HepG2 (cell line): ENCODE results near the gene DPY19L1. TPM values are rescaled to one million over a fixed set of nuclear protein-coding genes. Genes with fewer than 3 reads are reported as not detected.
A peak's percentile ranks its signal among the peaks of the same experiment; 100 is the strongest.
"Not testable (repeated sequence)": the region's sequence is repeated elsewhere in the genome, so short reads cannot be mapped to it uniquely, and the experiment has no call there.

Experiments used
- ATAC-seq: fragments of 200-7000 bp; cut with Tn5 transposase; 3 replicates; pipeline ENCODE4 v1.9.1; 2020; ENCODE audit warnings: mild to moderate bottlenecking, moderate library complexity
- BruUV-seq: library from RNA; stranded (reverse); fragments of 400-500 nt; replicated peaks from 2 replicates; lab custom pipeline; 2021; lab: Mats Ljungman, UMichigan
- CTCF ChIA-PET: fragments of 300-600 bp; formaldehyde crosslinking; extraction: SDS; loops from one replicate; lab custom pipeline; 2021; ENCODE audit warnings: low total read pairs, inconsistent platforms, low intra/inter-chr PET ratio; lab: Yijun Ruan, JAX
- POLR2A ChIA-PET: fragments of 350-600 bp; sonication (Branson Sonifier 250); formaldehyde crosslinking; loops from one replicate; lab custom pipeline; 2020; ENCODE audit warnings: antibody characterized with exemption, inconsistent platforms; lab: Yijun Ruan, JAX
- DNase-seq: peaks from one replicate; pipeline ENCODE4 v3.0.0-alpha.2; 2015; ENCODE audit warnings: low spot score
- FAIRE-seq: peaks from 3 replicates; lab custom pipeline; 2011; peaks lifted over from hg19 to GRCh38; lab: Jason Lieb, UNC
- H2AFZ ChIP-seq: one replicate; pipeline ENCODE4 v1.6.1; 2011; ENCODE audit warnings: low read length, inconsistent platforms
- H3K27ac ChIP-seq: fragments of 300-600 bp; 3 replicates; pipeline ENCODE4 v1.8.0; 2011; ENCODE audit warnings: mixed run types, mild to moderate bottlenecking, mixed read lengths, low read length, inconsistent platforms; ENCODE audit not compliant: insufficient read depth; ENCODE audit errors: extremely low read length
- H3K27me3 ChIP-seq, 2 experiments: fragments of 200-600 bp in 1 of 2; 2 replicates in 1 of 2; 3 replicates in 1 of 2; pipeline versions ENCODE4 v1.6.0 to v1.8.0; 2011; ENCODE audit warnings: low read length in 2 of 2, mild to moderate bottlenecking in 2 of 2, moderate library complexity in 2 of 2, inconsistent platforms in 1 of 2; ENCODE audit not compliant: insufficient read depth in 2 of 2, control insufficient read depth in 1 of 2
- H3K36me3 ChIP-seq, 2 experiments: fragments of 200-600 bp in 1 of 2; replicated peaks in 1 of 2; 2 replicates in 1 of 2; 3 replicates in 1 of 2; pipeline versions ENCODE4 v1.5.1 to v1.8.0; 2011; ENCODE audit warnings: low read length in 2 of 2, inconsistent platforms in 1 of 2; ENCODE audit not compliant: insufficient read depth in 2 of 2, control insufficient read depth in 1 of 2
- H3K4me1 ChIP-seq: 2 replicates; pipeline ENCODE4 v1.5.1; 2012; ENCODE audit warnings: low read length, inconsistent platforms; ENCODE audit not compliant: insufficient read depth
- H3K4me2 ChIP-seq: 2 replicates; pipeline ENCODE4 v1.6.0; 2011; ENCODE audit warnings: low read depth, low read length, inconsistent platforms
- H3K4me3 ChIP-seq, 3 experiments: fragments of 200-600 bp in 1 of 3; sonication (generic), shearing (Covaris generic) in 1 of 3; replicated peaks in 1 of 3; 2 replicates each; pipeline ENCODE4 v1.5.1; 2011 to 2016; ENCODE audit warnings: low read length in 3 of 3, inconsistent platforms in 2 of 3, low read depth in 2 of 3, mild to moderate bottlenecking in 2 of 3, control low read depth in 1 of 3, mixed read lengths in 1 of 3; ENCODE audit not compliant: insufficient read depth in 1 of 3
- H3K79me2 ChIP-seq: one replicate; pipeline ENCODE4 v1.6.1; 2011; ENCODE audit warnings: low read length, inconsistent platforms; ENCODE audit not compliant: insufficient read depth
- H3K9ac ChIP-seq: 2 replicates; pipeline ENCODE4 v1.6.0; 2011; ENCODE audit warnings: mild to moderate bottlenecking, low read depth, low read length, inconsistent platforms; ENCODE audit not compliant: insufficient read depth
- H3K9me3 ChIP-seq: 2 replicates; pipeline ENCODE4 v1.5.1; 2012; ENCODE audit warnings: mild to moderate bottlenecking, low read length
- H4K20me1 ChIP-seq: 2 replicates; pipeline ENCODE4 v1.6.0; 2011; ENCODE audit warnings: inconsistent platforms, mild to moderate bottlenecking, low read length, moderate library complexity; ENCODE audit not compliant: insufficient read depth
- STAG1 ChIP-seq: sonication (generic); formaldehyde crosslinking; IDR thresholded peaks from 2 replicates; pipeline ENCODE4 v1.4.0; 2020; ENCODE audit warnings: missing genetic modification reagents
- WGBS: methylation state at CpG from one replicate; pipeline ENCODE4 v1.1.6; 2017; ENCODE audit warnings: low lambda C conversion rate; 5-methylcytosine and 5-hydroxymethylcytosine counted together
- in situ Hi-C: cut with HindIII; loops from 2 replicates; pipeline ENCODE4 v1.10.0; 2017; ENCODE audit warnings: low pct_unique_long_range_greater_than_20kb; ENCODE audit not compliant: extremely low pct_ligation_motif_present
- intact Hi-C: fragments of 100-400 bp; cut with micrococcal nuclease; formaldehyde crosslinking; loops from one replicate; pipeline ENCODE4 v1.10.0; 2022; ENCODE audit not compliant: unreplicated experiment
- polyA plus RNA-seq, 8 experiments: library from polyadenylated mRNA; depleted of rRNA in 3 of 8; stranded (reverse) in 7 of 8; unstranded in 1 of 8; fragments of >200 nt; fragmentation: Illumina TruSeq in 4 of 8; extraction: Trizol in 4 of 8; gene quantifications; 2 replicates each; pipeline versions ENCODE4 v1.2.1 to v1.2.3, GENCODE V29; 2011 to 2016; ENCODE audit warnings: low read depth in 4 of 8, missing spikeins in 1 of 8, mixed read lengths in 1 of 8; ENCODE audit not compliant: insufficient read depth in 1 of 8
- total RNA-seq, 5 experiments: library from RNA; depleted of rRNA; stranded (reverse); fragments of >200 nt; fragmentation: Illumina TruSeq; extraction: Trizol; gene quantifications; 2 replicates each; pipeline ENCODE4 v1.2.3, GENCODE V29; 2016; ENCODE audit warnings: low read depth in 1 of 5
- TF ChIP-seq, protein P1 (sequence below): sonication (generic); formaldehyde crosslinking; IDR thresholded peaks from 2 replicates; pipeline ENCODE4 v1.4.0; 2020; ENCODE audit warnings: missing genetic modification reagents, mild to moderate bottlenecking, borderline replicate concordance
- TF ChIP-seq, protein P2 (sequence below): sonication (generic); formaldehyde crosslinking; conservative IDR thresholded peaks from 2 replicates; pipeline ENCODE4 v1.4.0; 2020; ENCODE audit warnings: missing genetic modification reagents
- TF ChIP-seq, protein P3 (sequence below): sonication (generic); formaldehyde crosslinking; IDR thresholded peaks from 2 replicates; pipeline ENCODE4 v1.5.0; 2020; ENCODE audit warnings: mild to moderate bottlenecking, missing genetic modification reagents, moderate library complexity

The DPY19L1 gene
- total and polyA plus RNA-seq, 2 of the 13 experiments (the other 11 are each of a cell fraction or from before 2014, with no cell fraction given), result 18.9 to 32.6 TPM

DNA sequence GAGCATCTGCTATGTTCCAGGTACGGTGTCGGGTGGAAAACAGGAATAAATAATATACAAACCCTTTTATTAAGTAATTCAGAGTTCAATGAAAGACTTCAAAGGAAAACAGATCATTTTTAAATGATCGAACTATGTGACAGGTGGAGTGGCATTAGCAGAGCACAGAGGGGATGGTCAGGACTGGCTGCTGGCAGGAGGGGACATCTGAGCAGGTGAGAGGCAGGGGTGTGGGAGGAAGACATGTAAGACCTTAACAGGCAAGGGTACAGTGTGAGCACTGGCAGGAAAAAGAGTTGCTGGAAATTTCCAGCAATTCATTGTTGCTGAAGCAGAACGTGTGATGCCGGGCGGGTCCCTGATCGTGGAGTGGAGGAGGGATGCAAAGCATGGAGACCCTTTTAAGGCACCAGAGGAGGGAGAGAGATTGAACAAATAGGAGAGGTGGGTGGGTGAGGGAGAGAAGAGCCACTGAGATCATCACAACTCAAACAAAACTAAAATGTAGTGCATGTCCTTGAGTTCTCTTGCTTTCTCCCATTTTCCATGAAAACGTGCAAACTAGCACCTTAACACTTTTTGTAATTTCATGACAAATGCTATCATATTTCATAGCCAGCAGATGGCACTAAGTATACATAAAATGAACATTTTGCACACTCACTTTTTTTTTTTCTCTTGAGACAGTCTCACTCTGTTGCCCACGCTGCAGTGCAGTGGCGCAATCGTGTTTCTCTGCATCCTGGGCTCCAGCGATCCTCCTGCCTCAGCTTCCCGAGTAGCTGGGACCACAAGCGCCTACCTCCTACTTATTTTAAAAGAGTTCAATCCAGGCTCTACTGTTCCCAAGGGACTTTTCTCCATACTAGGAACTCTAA lies 35.9 kb upstream of the DPY19L1 start:
- not testable (repeated sequence) for H3K27me3 ChIP-seq
- TF ChIP-seq, protein P1, sequence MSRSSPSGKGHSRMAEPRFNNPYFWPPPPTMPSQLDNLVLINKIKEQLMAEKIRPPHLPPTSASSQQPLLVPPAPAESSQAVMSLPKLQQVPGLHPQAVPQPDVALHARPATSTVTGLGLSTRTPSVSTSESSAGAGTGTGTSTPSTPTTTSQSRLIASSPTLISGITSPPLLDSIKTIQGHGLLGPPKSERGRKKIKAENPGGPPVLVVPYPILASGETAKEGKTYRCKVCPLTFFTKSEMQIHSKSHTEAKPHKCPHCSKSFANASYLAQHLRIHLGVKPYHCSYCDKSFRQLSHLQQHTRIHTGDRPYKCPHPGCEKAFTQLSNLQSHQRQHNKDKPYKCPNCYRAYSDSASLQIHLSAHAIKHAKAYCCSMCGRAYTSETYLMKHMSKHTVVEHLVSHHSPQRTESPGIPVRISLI (CRISPR knock-in tag), result peak; percentile 90
- TF ChIP-seq, protein P2, sequence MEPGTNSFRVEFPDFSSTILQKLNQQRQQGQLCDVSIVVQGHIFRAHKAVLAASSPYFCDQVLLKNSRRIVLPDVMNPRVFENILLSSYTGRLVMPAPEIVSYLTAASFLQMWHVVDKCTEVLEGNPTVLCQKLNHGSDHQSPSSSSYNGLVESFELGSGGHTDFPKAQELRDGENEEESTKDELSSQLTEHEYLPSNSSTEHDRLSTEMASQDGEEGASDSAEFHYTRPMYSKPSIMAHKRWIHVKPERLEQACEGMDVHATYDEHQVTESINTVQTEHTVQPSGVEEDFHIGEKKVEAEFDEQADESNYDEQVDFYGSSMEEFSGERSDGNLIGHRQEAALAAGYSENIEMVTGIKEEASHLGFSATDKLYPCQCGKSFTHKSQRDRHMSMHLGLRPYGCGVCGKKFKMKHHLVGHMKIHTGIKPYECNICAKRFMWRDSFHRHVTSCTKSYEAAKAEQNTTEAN (CRISPR knock-in tag), result 0 out of 2 replicates have a peak, but pooled peaks have one; percentile 41
- peak; percentile 59 for TF ChIP-seq STAG1 (CRISPR knock-in tag)
- TF ChIP-seq, protein P3, sequence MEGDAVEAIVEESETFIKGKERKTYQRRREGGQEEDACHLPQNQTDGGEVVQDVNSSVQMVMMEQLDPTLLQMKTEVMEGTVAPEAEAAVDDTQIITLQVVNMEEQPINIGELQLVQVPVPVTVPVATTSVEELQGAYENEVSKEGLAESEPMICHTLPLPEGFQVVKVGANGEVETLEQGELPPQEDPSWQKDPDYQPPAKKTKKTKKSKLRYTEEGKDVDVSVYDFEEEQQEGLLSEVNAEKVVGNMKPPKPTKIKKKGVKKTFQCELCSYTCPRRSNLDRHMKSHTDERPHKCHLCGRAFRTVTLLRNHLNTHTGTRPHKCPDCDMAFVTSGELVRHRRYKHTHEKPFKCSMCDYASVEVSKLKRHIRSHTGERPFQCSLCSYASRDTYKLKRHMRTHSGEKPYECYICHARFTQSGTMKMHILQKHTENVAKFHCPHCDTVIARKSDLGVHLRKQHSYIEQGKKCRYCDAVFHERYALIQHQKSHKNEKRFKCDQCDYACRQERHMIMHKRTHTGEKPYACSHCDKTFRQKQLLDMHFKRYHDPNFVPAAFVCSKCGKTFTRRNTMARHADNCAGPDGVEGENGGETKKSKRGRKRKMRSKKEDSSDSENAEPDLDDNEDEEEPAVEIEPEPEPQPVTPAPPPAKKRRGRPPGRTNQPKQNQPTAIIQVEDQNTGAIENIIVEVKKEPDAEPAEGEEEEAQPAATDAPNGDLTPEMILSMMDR (CRISPR knock-in tag), result peak; percentile 46
- TF ChIP-seq, all 625 proteins: peak for 4; not testable (repeated sequence) for 621
- BruUV-seq, POLR2A ChIA-PET, H3K27ac ChIP-seq, FAIRE-seq, H3K9me3 ChIP-seq, in situ Hi-C loops, DNase-seq, H3K9ac ChIP-seq, H3K79me2 ChIP-seq, H3K36me3 ChIP-seq, H2AFZ ChIP-seq, H3K4me3 ChIP-seq, H4K20me1 ChIP-seq, H3K4me1 ChIP-seq, CTCF ChIA-PET, H3K4me2 ChIP-seq: not testable (repeated sequence)
- ATAC-seq, result peak; percentile 62
- intact Hi-C loops, result loop anchor here (10.0 kb wide), 1 partner anchor 552 kb away; no protein-coding TSS in a partner anchor
- WGBS, result 9% methylated on average over 14 of the region's 14 CpGs

DNA sequence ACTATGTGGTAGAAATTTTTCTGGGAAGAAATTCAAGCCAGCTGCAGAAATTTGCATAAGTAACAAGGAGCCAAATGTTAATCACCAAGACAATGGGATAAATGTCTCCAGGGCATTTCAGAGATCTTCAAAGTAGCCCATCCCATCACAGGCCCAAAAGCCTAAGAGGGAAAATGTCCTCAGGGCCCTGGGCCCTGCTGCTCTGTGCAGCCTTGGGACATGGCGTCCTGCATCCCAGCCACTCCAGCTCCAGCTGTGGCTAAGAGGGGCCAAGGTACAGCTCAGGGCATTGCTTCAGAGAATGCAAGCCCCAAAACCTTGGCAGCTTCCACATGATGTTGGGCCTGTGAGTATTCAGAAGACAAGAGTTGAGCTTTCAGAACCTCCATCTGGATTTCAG lies 31.8 kb upstream of the DPY19L1 start:
- no CpG with 5 or more reads among the region's 1 CpG for WGBS
- FAIRE-seq, H4K20me1 ChIP-seq, ATAC-seq, DNase-seq, H3K27me3 ChIP-seq, H3K79me2 ChIP-seq, H3K9me3 ChIP-seq, H3K4me1 ChIP-seq, H3K27ac ChIP-seq, CTCF ChIA-PET, in situ Hi-C loops, H3K36me3 ChIP-seq, H2AFZ ChIP-seq, H3K9ac ChIP-seq, H3K4me3 ChIP-seq, H3K4me2 ChIP-seq, POLR2A ChIA-PET, BruUV-seq, intact Hi-C loops: not testable (repeated sequence)

DNA sequence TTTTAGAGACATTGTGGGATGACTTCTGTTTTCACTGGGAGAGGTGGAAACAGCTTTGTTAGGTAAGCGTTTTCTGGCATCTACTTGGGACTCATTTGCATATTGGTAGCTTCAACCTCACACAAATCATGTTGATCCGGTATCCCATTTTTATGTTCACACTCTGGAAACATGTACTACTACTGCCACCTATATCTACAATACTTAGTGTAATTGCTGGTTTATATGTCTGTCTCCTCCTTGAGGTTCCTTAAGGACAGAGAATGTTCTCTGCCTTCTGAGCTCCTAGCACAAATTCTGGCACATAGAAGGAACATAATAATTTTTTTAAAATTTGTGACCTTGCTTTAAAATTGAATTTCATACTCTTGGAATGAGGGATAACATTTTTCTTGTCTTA lies 28.1 kb upstream of the DPY19L1 start:
- 7% methylated on average over 2 of the region's 2 CpGs for WGBS
- H3K9me3 ChIP-seq, DNase-seq, H3K79me2 ChIP-seq, H3K27ac ChIP-seq, H3K4me2 ChIP-seq, H3K9ac ChIP-seq, in situ Hi-C loops, H4K20me1 ChIP-seq, H3K36me3 ChIP-seq, CTCF ChIA-PET, FAIRE-seq, intact Hi-C loops, ATAC-seq, H3K27me3 ChIP-seq, H3K4me3 ChIP-seq, BruUV-seq, H3K4me1 ChIP-seq, POLR2A ChIA-PET, H2AFZ ChIP-seq: not testable (repeated sequence)
